Measurements from ENCODE around the gene FLNB.

DNA sequence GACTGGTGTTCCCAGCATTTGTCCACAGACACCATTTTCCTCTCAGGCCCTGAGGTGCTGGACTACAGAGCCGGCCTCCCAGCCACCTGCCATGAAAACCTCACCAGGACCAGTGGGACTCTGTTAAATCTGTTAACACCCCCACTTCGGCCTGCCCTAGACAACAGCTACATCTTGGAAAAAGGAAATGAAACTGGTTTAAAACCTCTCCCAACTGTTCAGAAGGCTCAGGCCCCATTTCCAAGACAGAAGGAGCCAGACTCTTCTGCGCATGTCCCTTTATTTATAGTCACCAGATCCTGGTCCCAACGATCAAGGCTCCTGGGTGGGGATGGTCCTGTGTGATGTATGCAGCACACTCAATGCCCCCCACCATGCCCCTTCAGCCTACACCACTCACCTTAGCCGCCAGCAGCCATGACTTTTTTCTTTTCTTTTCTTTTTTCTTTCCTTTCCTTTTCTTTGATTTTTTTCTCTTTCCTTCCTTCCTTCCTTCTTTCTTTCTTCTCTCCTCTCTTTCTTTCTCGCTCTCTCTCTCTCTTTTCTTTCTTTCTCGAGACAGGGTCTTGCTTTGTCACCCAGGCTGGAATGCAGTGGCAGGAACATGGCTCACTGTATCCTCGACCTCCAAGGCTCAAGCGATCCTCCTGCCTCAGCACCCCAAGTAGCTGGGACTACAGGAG, 25.5 kb upstream of the FLNB start:
- TF ChIP-seq EZH2 (IDR thresholded peaks at IDR 0.05) (no peak), EZH2phosphoT487 (IDR thresholded peaks at IDR 0.05) (no peak)
- TF ChIP-seq, protein P1, sequence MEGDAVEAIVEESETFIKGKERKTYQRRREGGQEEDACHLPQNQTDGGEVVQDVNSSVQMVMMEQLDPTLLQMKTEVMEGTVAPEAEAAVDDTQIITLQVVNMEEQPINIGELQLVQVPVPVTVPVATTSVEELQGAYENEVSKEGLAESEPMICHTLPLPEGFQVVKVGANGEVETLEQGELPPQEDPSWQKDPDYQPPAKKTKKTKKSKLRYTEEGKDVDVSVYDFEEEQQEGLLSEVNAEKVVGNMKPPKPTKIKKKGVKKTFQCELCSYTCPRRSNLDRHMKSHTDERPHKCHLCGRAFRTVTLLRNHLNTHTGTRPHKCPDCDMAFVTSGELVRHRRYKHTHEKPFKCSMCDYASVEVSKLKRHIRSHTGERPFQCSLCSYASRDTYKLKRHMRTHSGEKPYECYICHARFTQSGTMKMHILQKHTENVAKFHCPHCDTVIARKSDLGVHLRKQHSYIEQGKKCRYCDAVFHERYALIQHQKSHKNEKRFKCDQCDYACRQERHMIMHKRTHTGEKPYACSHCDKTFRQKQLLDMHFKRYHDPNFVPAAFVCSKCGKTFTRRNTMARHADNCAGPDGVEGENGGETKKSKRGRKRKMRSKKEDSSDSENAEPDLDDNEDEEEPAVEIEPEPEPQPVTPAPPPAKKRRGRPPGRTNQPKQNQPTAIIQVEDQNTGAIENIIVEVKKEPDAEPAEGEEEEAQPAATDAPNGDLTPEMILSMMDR (IDR thresholded peaks at IDR 0.05) = no peak
